Measurements from ENCODE around the gene RAPGEF2. TPM values are rescaled to one million over a fixed set of nuclear protein-coding genes. Genes with fewer than 3 reads are reported as not detected.
A peak's percentile ranks its signal among the peaks of the same experiment; 100 is the strongest.

The RAPGEF2 gene
- total and polyA plus RNA-seq, 11 donors: 10.6 to 75.9 (median 51.2) TPM

- no peak for DNase-seq
- Histone ChIP-seq H3K27me3 (no peaks in the 10 kb centered on the region), H3K36me3 (no peaks in the 10 kb centered on the region), H3K9me3 (no peaks in the 10 kb centered on the region), H3K27ac (peak overlapping the region; percentile 29 to 98 (median 95)), H3K4me1 (peaks cover 0 to 38% (median 24%) of the 10 kb centered on the region in 12 donors), H3K4me3 (peak overlapping the region; percentile 85 to 99 (median 97))
- no peak for TF ChIP-seq CTCF (IDR thresholded peaks at IDR 0.05)
- no peak for TF ChIP-seq POLR2A (IDR thresholded peaks at IDR 0.05)
- intact Hi-C loops (cut with DNase I): loop anchor here in 8 of 10 donors (5.0 to 10.0 kb wide), 9 partner anchors 60 to 343 kb away; no protein-coding TSS in a partner anchor
- 41 to 42% (median 42%) methylated on average over 14 of the region's 14 CpGs for WGBS, 4 donors
- ATAC-seq: no peak
Observed at GRCh38 chr4:159101988-159102621, 774 bp upstream of the RAPGEF2 start.

- H3K4me3 ChIP-seq: peak overlapping the region; percentile 85 to 99 (median 97)
- peak overlapping the region; percentile 88 to 98 (median 96) for H3K27ac ChIP-seq
- intact Hi-C loops (cut with DNase I): loop anchor here in 8 of 10 donors (1.0 to 10.0 kb wide), 10 partner anchors 61 to 341 kb away; no protein-coding TSS in a partner anchor
- peaks cover 0 to 39% (median 28%) of the 10 kb centered on the region in 12 donors for H3K4me1 ChIP-seq
- DNase-seq: peak; percentile 68 to 85 (median 72)
- H3K36me3 ChIP-seq: no peaks in the 10 kb centered on the region
- TF ChIP-seq POLR2A (IDR thresholded peaks at IDR 0.05) (peak in 1 of 2 donors; percentile 17), CTCF (IDR thresholded peaks at IDR 0.05) (peak in 2 of 12 donors; percentile 5 to 12)
- ATAC-seq: peak; percentile 30 to 66 (median 50)
- H3K9me3 ChIP-seq: no peaks in the 10 kb centered on the region
- WGBS, 4 donors: 0 to 1% (median 0%) methylated on average over 40 to 72 of the region's 72 CpGs
- H3K27me3 ChIP-seq: no peaks in the 10 kb centered on the region
Observed at GRCh38 chr4:159103384-159103990, 608 bp downstream of the RAPGEF2 start.

GRCh38 chr4:159104694-159105414, 2.0 kb downstream of the RAPGEF2 start:
- H3K4me1 ChIP-seq: peaks cover 0 to 53% (median 37%) of the 10 kb centered on the region in 12 donors
- TF ChIP-seq CTCF (IDR thresholded peaks at IDR 0.05): peak in 2 of 12 donors; percentile 3 to 9
- TF ChIP-seq POLR2A (IDR thresholded peaks at IDR 0.05): no peak
- peak overlapping the region; percentile 53 to 98 (median 95) for H3K27ac ChIP-seq
- no peaks in the 10 kb centered on the region for H3K36me3 ChIP-seq
- no peaks in the 10 kb centered on the region for H3K27me3 ChIP-seq
- 2 to 7% (median 5%) methylated on average over 9 of the region's 9 CpGs for WGBS, 4 donors
- ATAC-seq (peak in 2 of 4 donors; percentile 21 to 32), DNase-seq (peak in 1 of 5 donors; percentile 31)
- H3K4me3 ChIP-seq: peak overlapping the region; percentile 85 to 99 (median 97)
- intact Hi-C loops (cut with DNase I): loop anchor here (2.0 to 10.0 kb wide), 12 partner anchors 52 to 340 kb away; no protein-coding TSS in a partner anchor
- no peaks in the 10 kb centered on the region for H3K9me3 ChIP-seq
